ENCODE measurements around the gene PPP6R1.

PPP6R1 gene

GRCh38 chr19:55258828-55259539 is at the start of gene PPP6R1:
TSS of gene PPP6R1 (minus strand) at chr19:55259017. CDS start at chr19:55247103, 11,914 bp downstream.
- DNase-seq, result peak; percentile 99

GRCh38 chr19:55308281-55308680 is 49.5 kb upstream of the PPP6R1 start:
- DNase-seq, result no peak

GRCh38 chr19:55306712-55307111 is 47.9 kb upstream of the PPP6R1 start:
- DNase-seq, result no peak

GRCh38 chr19:55305983-55306562 is 47.3 kb upstream of the PPP6R1 start:
- DNase-seq, result no peak

GRCh38 chr19:55305491-55305890 is 46.7 kb upstream of the PPP6R1 start:
- DNase-seq, result no peak

GRCh38 chr19:55304980-55305379 is 46.2 kb upstream of the PPP6R1 start:
- no peak for DNase-seq

GRCh38 chr19:55304279-55304978 is 45.6 kb upstream of the PPP6R1 start:
- DNase-seq, result no peak

- no peak for DNase-seq
These were observed 44.7 kb upstream of the PPP6R1 start for GRCh38 chr19:55303477-55303876.

GRCh38 chr19:55302318-55302703 is 43.5 kb upstream of the PPP6R1 start:
- DNase-seq, result no peak

- DNase-seq, result peak; percentile 70
These were observed 42.9 kb upstream of the PPP6R1 start for GRCh38 chr19:55301459-55302317.

- no peak for DNase-seq
These were observed 42.2 kb upstream of the PPP6R1 start for GRCh38 chr19:55300886-55301458.

- no peak for DNase-seq
These were observed 41.2 kb upstream of the PPP6R1 start for GRCh38 chr19:55299991-55300390.

GRCh38 chr19:55297267-55297666 is 38.5 kb upstream of the PPP6R1 start:
- no peak for DNase-seq

- DNase-seq, result no peak
These were observed 30.4 kb upstream of the PPP6R1 start for GRCh38 chr19:55289117-55289796.

GRCh38 chr19:55287361-55288079 is 28.7 kb upstream of the PPP6R1 start:
- no peak for DNase-seq

GRCh38 chr19:55285229-55285890 is 26.5 kb upstream of the PPP6R1 start:
- no peak for DNase-seq

- no peak for DNase-seq
These were observed 25.7 kb upstream of the PPP6R1 start for GRCh38 chr19:55284405-55285058.

GRCh38 chr19:55283548-55284377 is 24.9 kb upstream of the PPP6R1 start, which contains the start of gene BRSK1:
TSS of gene BRSK1 (plus strand) at chr19:55283997. CDS start at chr19:55284443, 446 bp downstream.
- DNase-seq, result peak; percentile 76
